ENCODE results near the gene FLNB. TPM values are rescaled to one million over a fixed set of nuclear protein-coding genes. Genes with fewer than 3 reads are reported as not detected.

FLNB gene
- polyA plus RNA-seq, 1 donor from 2014 or later, result 10.3 TPM

- H3F3A ChIP-seq (ENCODE audit: insufficient read depth, low read length, poor library complexity, severe bottlenecking), result no peaks in the 10 kb centered on the region
- TF ChIP-seq EP300 (conservative IDR thresholded peaks at IDR 0.05; ENCODE audit: poor library complexity, severe bottlenecking), result no peak
- TF ChIP-seq MXI1 (conservative IDR thresholded peaks at IDR 0.05; ENCODE audit: poor library complexity, severe bottlenecking), result no peak
- TF ChIP-seq TAF1 (IDR thresholded peaks at IDR 0.05; ENCODE audit: low read depth), result no peak
- no peak for TF ChIP-seq RAD21 (conservative IDR thresholded peaks at IDR 0.05)
- TF ChIP-seq SMC3 (conservative IDR thresholded peaks at IDR 0.05; ENCODE audit: poor library complexity), result no peak
- TF ChIP-seq CTCF (IDR thresholded peaks at IDR 0.05; ENCODE audit: poor library complexity, severe bottlenecking), result no peak
- no peak for TF ChIP-seq EZH2 (IDR thresholded peaks at IDR 0.05; ENCODE audit: borderline replicate concordance, insufficient read depth, low read length, poor library complexity, severe bottlenecking)
- no peak for TF ChIP-seq POLR2AphosphoS5 (IDR thresholded peaks at IDR 0.05)
- TF ChIP-seq REST (IDR thresholded peaks at IDR 0.05; ENCODE audit: borderline replicate concordance), result no peak
- no peak overlapping the region for H3K27ac ChIP-seq (ENCODE audit: low read length)
- H3K9me2 ChIP-seq (ENCODE audit: insufficient read depth, low read length), result no peaks in the 10 kb centered on the region
- no peak overlapping the region for H3K9ac ChIP-seq (ENCODE audit: low read length)
- H2AFZ ChIP-seq (ENCODE audit: low read depth, low read length), result no peak overlapping the region
- H4K20me1 ChIP-seq (ENCODE audit: insufficient read depth), result no peaks in the 10 kb centered on the region
- no peaks in the 10 kb centered on the region for H3K9me3 ChIP-seq (ENCODE audit: low read length)
- H3K4me3 ChIP-seq (ENCODE audit: low read length), result no peak overlapping the region
- no peaks in the 10 kb centered on the region for H3K27me3 ChIP-seq (ENCODE audit: insufficient read depth, low read depth, low read length)
- no peak overlapping the region for H3K4me2 ChIP-seq (ENCODE audit: low read length)
- no peaks in the 10 kb centered on the region for H3K79me2 ChIP-seq (replicated peaks; ENCODE audit: insufficient read depth, low read length)
- no peaks in the 10 kb centered on the region for H3K36me3 ChIP-seq (ENCODE audit: insufficient read depth, low read length)
These were observed 167.9 kb downstream of the FLNB start for GRCh38 chr3:58176185-58176530.

GRCh38 chr3:58176827-58177489 is 168.7 kb downstream of the FLNB start:
- Histone ChIP-seq H3K9me2 (ENCODE audit: insufficient read depth, low read length) (no peaks in the 10 kb centered on the region), H3K27ac (ENCODE audit: low read length) (no peak overlapping the region), H3K9me3 (ENCODE audit: low read length) (no peaks in the 10 kb centered on the region), H3F3A (ENCODE audit: insufficient read depth, low read length, poor library complexity, severe bottlenecking) (no peaks in the 10 kb centered on the region), H3K27me3 (ENCODE audit: insufficient read depth, low read depth, low read length) (no peaks in the 10 kb centered on the region), H3K9ac (ENCODE audit: low read length) (no peak overlapping the region), H3K36me3 (ENCODE audit: insufficient read depth, low read length) (no peaks in the 10 kb centered on the region), H4K20me1 (ENCODE audit: insufficient read depth) (no peaks in the 10 kb centered on the region), H3K4me3 (ENCODE audit: low read length) (no peak overlapping the region), H2AFZ (ENCODE audit: low read depth, low read length) (no peak overlapping the region), H3K4me2 (ENCODE audit: low read length) (no peak overlapping the region), H3K79me2 (replicated peaks; ENCODE audit: insufficient read depth, low read length) (no peaks in the 10 kb centered on the region)
- TF ChIP-seq EZH2 (IDR thresholded peaks at IDR 0.05; ENCODE audit: borderline replicate concordance, insufficient read depth, low read length, poor library complexity, severe bottlenecking), result no peak
- no peak for TF ChIP-seq POLR2AphosphoS5 (IDR thresholded peaks at IDR 0.05)
- TF ChIP-seq EP300 (conservative IDR thresholded peaks at IDR 0.05; ENCODE audit: poor library complexity, severe bottlenecking), result no peak
- TF ChIP-seq SMC3 (conservative IDR thresholded peaks at IDR 0.05; ENCODE audit: poor library complexity), result no peak
- no peak for TF ChIP-seq CTCF (IDR thresholded peaks at IDR 0.05; ENCODE audit: poor library complexity, severe bottlenecking)
- TF ChIP-seq REST (IDR thresholded peaks at IDR 0.05; ENCODE audit: borderline replicate concordance), result no peak
- TF ChIP-seq MXI1 (conservative IDR thresholded peaks at IDR 0.05; ENCODE audit: poor library complexity, severe bottlenecking), result no peak
- TF ChIP-seq TAF1 (IDR thresholded peaks at IDR 0.05; ENCODE audit: low read depth), result no peak
- no peak for TF ChIP-seq RAD21 (conservative IDR thresholded peaks at IDR 0.05)
